Ishikawa (cell line): ENCODE data around the gene TEX9.

Source experiments
- EP300 ChIP-seq: IDR thresholded peaks from 2 replicates; pipeline ENCODE4 v1.6.1; 2012; ENCODE audit warnings: borderline replicate concordance
- NFIC ChIP-seq: IDR thresholded peaks from 2 replicates; pipeline ENCODE4 v1.6.1; 2012
- TAF1 ChIP-seq: IDR thresholded peaks from 2 replicates; pipeline ENCODE4 v1.6.1; 2012; ENCODE audit warnings: low read depth, mild to moderate bottlenecking
- TF ChIP-seq, protein P1 (sequence below): IDR thresholded peaks from 2 replicates; pipeline ENCODE4 v1.6.1; 2012; ENCODE audit warnings: low read depth, mild to moderate bottlenecking

DNA sequence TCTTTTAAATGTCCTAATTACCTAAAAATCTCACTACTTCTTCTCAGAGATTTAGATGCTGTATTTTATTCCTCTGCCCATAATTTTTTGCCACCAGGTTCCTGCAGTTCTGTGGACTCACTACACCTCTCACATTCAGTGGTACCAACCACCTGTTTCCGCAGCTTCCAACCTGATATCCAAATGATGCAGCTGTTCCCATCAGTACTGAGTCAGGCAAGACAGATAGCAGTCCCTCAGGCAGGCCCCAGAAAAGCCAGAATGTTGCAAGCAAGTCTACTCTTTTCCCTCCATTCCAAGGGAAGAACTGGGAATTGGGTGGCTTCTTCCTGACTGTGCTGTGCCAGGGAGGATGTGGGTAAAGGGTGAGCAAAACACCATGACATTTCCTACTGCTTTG, 60.8 kb downstream of the TEX9 start:
- TF ChIP-seq TAF1 (no peak), EP300 (no peak), NFIC (no peak)
- TF ChIP-seq, protein P1, sequence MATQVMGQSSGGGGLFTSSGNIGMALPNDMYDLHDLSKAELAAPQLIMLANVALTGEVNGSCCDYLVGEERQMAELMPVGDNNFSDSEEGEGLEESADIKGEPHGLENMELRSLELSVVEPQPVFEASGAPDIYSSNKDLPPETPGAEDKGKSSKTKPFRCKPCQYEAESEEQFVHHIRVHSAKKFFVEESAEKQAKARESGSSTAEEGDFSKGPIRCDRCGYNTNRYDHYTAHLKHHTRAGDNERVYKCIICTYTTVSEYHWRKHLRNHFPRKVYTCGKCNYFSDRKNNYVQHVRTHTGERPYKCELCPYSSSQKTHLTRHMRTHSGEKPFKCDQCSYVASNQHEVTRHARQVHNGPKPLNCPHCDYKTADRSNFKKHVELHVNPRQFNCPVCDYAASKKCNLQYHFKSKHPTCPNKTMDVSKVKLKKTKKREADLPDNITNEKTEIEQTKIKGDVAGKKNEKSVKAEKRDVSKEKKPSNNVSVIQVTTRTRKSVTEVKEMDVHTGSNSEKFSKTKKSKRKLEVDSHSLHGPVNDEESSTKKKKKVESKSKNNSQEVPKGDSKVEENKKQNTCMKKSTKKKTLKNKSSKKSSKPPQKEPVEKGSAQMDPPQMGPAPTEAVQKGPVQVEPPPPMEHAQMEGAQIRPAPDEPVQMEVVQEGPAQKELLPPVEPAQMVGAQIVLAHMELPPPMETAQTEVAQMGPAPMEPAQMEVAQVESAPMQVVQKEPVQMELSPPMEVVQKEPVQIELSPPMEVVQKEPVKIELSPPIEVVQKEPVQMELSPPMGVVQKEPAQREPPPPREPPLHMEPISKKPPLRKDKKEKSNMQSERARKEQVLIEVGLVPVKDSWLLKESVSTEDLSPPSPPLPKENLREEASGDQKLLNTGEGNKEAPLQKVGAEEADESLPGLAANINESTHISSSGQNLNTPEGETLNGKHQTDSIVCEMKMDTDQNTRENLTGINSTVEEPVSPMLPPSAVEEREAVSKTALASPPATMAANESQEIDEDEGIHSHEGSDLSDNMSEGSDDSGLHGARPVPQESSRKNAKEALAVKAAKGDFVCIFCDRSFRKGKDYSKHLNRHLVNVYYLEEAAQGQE = no peak
